Stimulated activated CD4-positive, alpha-beta T cell treated with anti-CD3 and anti-CD28 coated beads, Interleukin-12 subunit alpha, Interleukin-12 subunit beta, amount 100 ng/mL, for 4 hours (primary cell): ENCODE measurements around the gene ZNF598.

ENCODE experiments used
- DNase-seq: peaks from one replicate; pipeline ENCODE4 v3.0.0-alpha.2; 2020

The ZNF598 gene

GRCh38 chr16:1950047-1950446 is 59.6 kb downstream of the ZNF598 start:
- no peak for DNase-seq

GRCh38 chr16:1949507-1949906 is 60.1 kb downstream of the ZNF598 start:
- DNase-seq = no peak
